GM18873 (cell line): Measurements from ENCODE around the gene ABCB8.

Experiments
- ATAC-seq: cut with Tn5 transposase; IDR thresholded peaks from one replicate; pipeline ENCODE4 v1.9.1; 2021; ENCODE audit warnings: mild to moderate bottlenecking, moderate library complexity, moderate number of reproducible peaks; ENCODE audit not compliant: unreplicated experiment, low FRiP score

ABCB8 gene

GRCh38 chr7:151095828-151096475 is 67.7 kb downstream of the ABCB8 start:
- no peak for ATAC-seq
